Left lung (tissue), 10 donors: Measurements from ENCODE around the gene RPS19. TPM values are rescaled to one million over a fixed set of nuclear protein-coding genes. Genes with fewer than 3 reads are reported as not detected.
A peak's percentile ranks its signal among the peaks of the same experiment; 100 is the strongest.

ENCODE experiments used
- ATAC-seq: fragments of 200-7000 bp; cut with Tn5 transposase; one replicate; pipeline ENCODE4 v1.9.1; 2020; ENCODE audit warnings: moderate library complexity
- DNase-seq, 4 donors: peaks; one replicate each; pipeline ENCODE4 v3.0.0-alpha.2; 2013 to 2020
- H3K27ac ChIP-seq, 2 donors: fragments of 200-600 bp; sonication (generic) in 1 of 2; one replicate each; pipeline versions ENCODE4 v1.5.0 to v1.8.0; 2020 to 2021
- H3K27me3 ChIP-seq, 2 donors: fragments of 200-600 bp; sonication (generic) in 1 of 2; one replicate each; pipeline versions ENCODE4 v1.5.0 to v1.8.0; 2020 to 2021
- H3K36me3 ChIP-seq, 2 donors: fragments of 200-600 bp; sonication (generic) in 1 of 2; one replicate each; pipeline versions ENCODE4 v1.5.0 to v1.8.0; 2020 to 2021
- H3K4me1 ChIP-seq, 2 donors: fragments of 200-600 bp; one replicate each; pipeline ENCODE4 v1.8.0; 2021
- H3K4me3 ChIP-seq, 2 donors: fragments of 200-600 bp; sonication (generic) in 1 of 2; one replicate each; pipeline versions ENCODE4 v1.5.0 to v1.8.0; 2020 to 2021; ENCODE audit warnings: mild to moderate bottlenecking in 1 of 2
- H3K9me3 ChIP-seq, 2 donors: fragments of 200-600 bp; sonication (generic) in 1 of 2; one replicate each; pipeline versions ENCODE4 v1.5.0 to v1.8.0; 2020 to 2021
- intact Hi-C, 2 donors: fragments of 100-400 bp; cut with DNase I; formaldehyde crosslinking; loops; one replicate each; pipeline versions ENCODE4 v1.11.2 to v1.14.2; 2022
- polyA plus RNA-seq, 6 donors: library from polyadenylated mRNA; unstranded; fragments of 120-200 nt; gene quantifications; one replicate each; pipeline ENCODE4 v1.2.1, GENCODE V29; 2013; ENCODE audit not compliant: insufficient read length in 6 of 6
- total RNA-seq, 2 donors: library from RNA; stranded (reverse); fragmentation: NEBNext Ultra II Directional; extraction: Animal tissue kit (Norgen Biotek cat#: 25700); gene quantifications; one replicate each; pipeline ENCODE4 v1.2.1, GENCODE V29; 2021
- TF ChIP-seq, protein P1 (sequence below), 2 donors: fragments of 200-600 bp; sonication (generic) in 1 of 2; IDR thresholded peaks; one replicate each; pipeline versions ENCODE4 v1.5.0 to v1.8.0; 2021; ENCODE audit warnings: antibody characterized with exemption in 2 of 2
- donor health status: DM: no; HTN: yes; CAD: no.
- donor health status: DM: no; HTN: no; CAD: no.

The RPS19 gene
- total and polyA plus RNA-seq, 8 donors, result 1,560 to 2,456 (median 1,910) TPM

GRCh38 chr19:41892173-41892902, 32.3 kb downstream of the RPS19 start:
- intact Hi-C loops, result no loop called here
- TF ChIP-seq, protein P1, sequence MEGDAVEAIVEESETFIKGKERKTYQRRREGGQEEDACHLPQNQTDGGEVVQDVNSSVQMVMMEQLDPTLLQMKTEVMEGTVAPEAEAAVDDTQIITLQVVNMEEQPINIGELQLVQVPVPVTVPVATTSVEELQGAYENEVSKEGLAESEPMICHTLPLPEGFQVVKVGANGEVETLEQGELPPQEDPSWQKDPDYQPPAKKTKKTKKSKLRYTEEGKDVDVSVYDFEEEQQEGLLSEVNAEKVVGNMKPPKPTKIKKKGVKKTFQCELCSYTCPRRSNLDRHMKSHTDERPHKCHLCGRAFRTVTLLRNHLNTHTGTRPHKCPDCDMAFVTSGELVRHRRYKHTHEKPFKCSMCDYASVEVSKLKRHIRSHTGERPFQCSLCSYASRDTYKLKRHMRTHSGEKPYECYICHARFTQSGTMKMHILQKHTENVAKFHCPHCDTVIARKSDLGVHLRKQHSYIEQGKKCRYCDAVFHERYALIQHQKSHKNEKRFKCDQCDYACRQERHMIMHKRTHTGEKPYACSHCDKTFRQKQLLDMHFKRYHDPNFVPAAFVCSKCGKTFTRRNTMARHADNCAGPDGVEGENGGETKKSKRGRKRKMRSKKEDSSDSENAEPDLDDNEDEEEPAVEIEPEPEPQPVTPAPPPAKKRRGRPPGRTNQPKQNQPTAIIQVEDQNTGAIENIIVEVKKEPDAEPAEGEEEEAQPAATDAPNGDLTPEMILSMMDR (IDR thresholded peaks at IDR 0.05), result no peak
- Histone ChIP-seq H3K9me3 (no peaks in the 10 kb centered on the region), H3K4me3 (no peak overlapping the region), H3K27ac (no peak overlapping the region), H3K4me1 (peaks cover 0 to 18% of the 10 kb centered on the region in 2 donors), H3K27me3 (no peaks in the 10 kb centered on the region), H3K36me3 (peaks cover 0 to 86% of the 10 kb centered on the region in 2 donors)
- DNase-seq, result peak in 1 of 4 donors; percentile 74
- ATAC-seq, result no peak

GRCh38 chr19:41893899-41894298, 33.8 kb downstream of the RPS19 start:
- H3K4me3 ChIP-seq, result no peak overlapping the region
- peaks cover 0 to 3% of the 10 kb centered on the region in 2 donors for H3K4me1 ChIP-seq
- no peaks in the 10 kb centered on the region for H3K27me3 ChIP-seq
- peaks cover 0 to 89% of the 10 kb centered on the region in 2 donors for H3K36me3 ChIP-seq
- intact Hi-C loops, result no loop called here
- no peak overlapping the region for H3K27ac ChIP-seq
- H3K9me3 ChIP-seq, result no peaks in the 10 kb centered on the region
- TF ChIP-seq, protein P1 (IDR thresholded peaks at IDR 0.05), result no peak
- DNase-seq (no peak), ATAC-seq (no peak)

DNA sequence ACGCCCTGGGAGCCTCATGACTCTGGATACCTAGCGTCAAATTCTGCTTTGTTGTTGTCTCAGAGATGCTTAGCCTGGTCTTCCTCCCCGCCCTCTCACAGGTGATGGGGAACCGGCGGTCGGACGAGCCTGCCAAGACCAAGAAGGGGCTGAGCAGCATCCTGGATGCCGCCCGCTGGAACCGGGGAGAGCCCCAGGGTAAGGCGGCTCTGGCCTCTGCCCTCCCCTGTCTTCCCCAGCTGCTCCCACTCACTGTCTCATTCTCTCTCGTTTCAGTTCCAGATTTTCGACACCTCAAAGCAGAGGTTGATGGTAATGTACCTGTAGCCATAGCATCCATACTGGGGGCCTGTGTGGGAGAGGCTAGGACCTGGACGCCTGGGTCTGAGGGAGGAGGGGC, 34.3 kb downstream of the RPS19 start:
- TF ChIP-seq, protein P1 (IDR thresholded peaks at IDR 0.05), result no peak
- intact Hi-C loops, result no loop called here
- no peak for ATAC-seq
- Histone ChIP-seq H3K4me1 (no peaks in the 10 kb centered on the region), H3K27me3 (no peaks in the 10 kb centered on the region), H3K36me3 (peaks cover 0 to 89% of the 10 kb centered on the region in 2 donors), H3K4me3 (no peak overlapping the region), H3K9me3 (no peaks in the 10 kb centered on the region), H3K27ac (no peak overlapping the region)
- DNase-seq, result peak in 1 of 4 donors; percentile 61

- H3K9me3 ChIP-seq, result no peaks in the 10 kb centered on the region
- ATAC-seq, result no peak
- no peaks in the 10 kb centered on the region for H3K27me3 ChIP-seq
- TF ChIP-seq, protein P1 (IDR thresholded peaks at IDR 0.05), result no peak
- H3K36me3 ChIP-seq, result peaks cover 0 to 89% of the 10 kb centered on the region in 2 donors
- H3K4me3 ChIP-seq, result no peak overlapping the region
- no peak overlapping the region for H3K27ac ChIP-seq
- intact Hi-C loops, result no loop called here
- no peak for DNase-seq
- no peaks in the 10 kb centered on the region for H3K4me1 ChIP-seq
Measured at GRCh38 chr19:41895745-41896580, 35.9 kb downstream of the RPS19 start.

- Histone ChIP-seq H3K4me3 (no peak overlapping the region), H3K4me1 (no peaks in the 10 kb centered on the region), H3K27ac (no peak overlapping the region), H3K9me3 (no peaks in the 10 kb centered on the region), H3K27me3 (no peaks in the 10 kb centered on the region), H3K36me3 (peaks cover 0 to 89% of the 10 kb centered on the region in 2 donors)
- intact Hi-C loops, result no loop called here
- TF ChIP-seq, protein P1 (IDR thresholded peaks at IDR 0.05), result no peak
- DNase-seq (no peak), ATAC-seq (no peak)
Measured at GRCh38 chr19:41896581-41896942, 36.5 kb downstream of the RPS19 start.
